ENCODE results near the gene GNG7.

The GNG7 gene

DNA sequence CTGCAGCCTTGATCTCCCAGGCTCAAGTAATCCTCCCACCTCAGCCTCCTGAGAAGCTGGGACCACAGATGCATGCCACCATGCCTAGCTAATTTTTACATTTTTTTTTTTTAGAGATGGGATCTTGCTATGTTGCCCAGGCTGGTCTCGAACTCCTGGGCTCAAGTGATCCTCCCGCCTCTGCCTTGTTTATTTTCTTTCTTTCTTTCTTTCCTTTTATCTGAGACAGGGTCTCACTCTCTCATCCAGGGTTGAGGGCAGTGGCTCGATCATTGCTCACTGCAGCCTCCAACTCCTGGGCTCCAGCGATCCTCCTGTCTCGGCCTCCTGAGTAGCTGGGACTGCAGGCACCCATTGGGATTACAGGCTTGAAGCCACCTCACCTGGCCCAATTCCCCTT lies 3.8 kb upstream of the GNG7 start:
- no peaks in the 10 kb centered on the region for H4K20me1 ChIP-seq (ENCODE audit: insufficient read depth, low read length)
- 0 out of 2 replicates have a peak, but pooled peaks cover 3% of the 10 kb centered on the region for H3K9me3 ChIP-seq (ENCODE audit: insufficient read depth, low read length)
- H2AFZ ChIP-seq (ENCODE audit: low read depth, low read length) = no peak overlapping the region
- H3K27ac ChIP-seq (ENCODE audit: low read length) = no peak overlapping the region
- H3K4me3 ChIP-seq (ENCODE audit: low read length) = no peak overlapping the region
- no peak overlapping the region for H3K4me2 ChIP-seq (ENCODE audit: low read length)
- peaks cover 12% of the 10 kb centered on the region for H3K4me1 ChIP-seq (ENCODE audit: low read length)
- H3K9ac ChIP-seq (ENCODE audit: low read length) = no peak overlapping the region
- H3K36me3 ChIP-seq (replicated peaks; ENCODE audit: low read depth, low read length) = no peaks in the 10 kb centered on the region
- TF ChIP-seq, protein P1, sequence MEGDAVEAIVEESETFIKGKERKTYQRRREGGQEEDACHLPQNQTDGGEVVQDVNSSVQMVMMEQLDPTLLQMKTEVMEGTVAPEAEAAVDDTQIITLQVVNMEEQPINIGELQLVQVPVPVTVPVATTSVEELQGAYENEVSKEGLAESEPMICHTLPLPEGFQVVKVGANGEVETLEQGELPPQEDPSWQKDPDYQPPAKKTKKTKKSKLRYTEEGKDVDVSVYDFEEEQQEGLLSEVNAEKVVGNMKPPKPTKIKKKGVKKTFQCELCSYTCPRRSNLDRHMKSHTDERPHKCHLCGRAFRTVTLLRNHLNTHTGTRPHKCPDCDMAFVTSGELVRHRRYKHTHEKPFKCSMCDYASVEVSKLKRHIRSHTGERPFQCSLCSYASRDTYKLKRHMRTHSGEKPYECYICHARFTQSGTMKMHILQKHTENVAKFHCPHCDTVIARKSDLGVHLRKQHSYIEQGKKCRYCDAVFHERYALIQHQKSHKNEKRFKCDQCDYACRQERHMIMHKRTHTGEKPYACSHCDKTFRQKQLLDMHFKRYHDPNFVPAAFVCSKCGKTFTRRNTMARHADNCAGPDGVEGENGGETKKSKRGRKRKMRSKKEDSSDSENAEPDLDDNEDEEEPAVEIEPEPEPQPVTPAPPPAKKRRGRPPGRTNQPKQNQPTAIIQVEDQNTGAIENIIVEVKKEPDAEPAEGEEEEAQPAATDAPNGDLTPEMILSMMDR (IDR thresholded peaks at IDR 0.05; ENCODE audit: low read depth, low read length) = no peak
- TF ChIP-seq EZH2phosphoT487 (IDR thresholded peaks at IDR 0.05; ENCODE audit: low read depth) = no peak
- peaks cover 10% of the 10 kb centered on the region for H3K27me3 ChIP-seq (ENCODE audit: low read depth, low read length)
- no peaks in the 10 kb centered on the region for H3K79me2 ChIP-seq (ENCODE audit: low read length)

DNA sequence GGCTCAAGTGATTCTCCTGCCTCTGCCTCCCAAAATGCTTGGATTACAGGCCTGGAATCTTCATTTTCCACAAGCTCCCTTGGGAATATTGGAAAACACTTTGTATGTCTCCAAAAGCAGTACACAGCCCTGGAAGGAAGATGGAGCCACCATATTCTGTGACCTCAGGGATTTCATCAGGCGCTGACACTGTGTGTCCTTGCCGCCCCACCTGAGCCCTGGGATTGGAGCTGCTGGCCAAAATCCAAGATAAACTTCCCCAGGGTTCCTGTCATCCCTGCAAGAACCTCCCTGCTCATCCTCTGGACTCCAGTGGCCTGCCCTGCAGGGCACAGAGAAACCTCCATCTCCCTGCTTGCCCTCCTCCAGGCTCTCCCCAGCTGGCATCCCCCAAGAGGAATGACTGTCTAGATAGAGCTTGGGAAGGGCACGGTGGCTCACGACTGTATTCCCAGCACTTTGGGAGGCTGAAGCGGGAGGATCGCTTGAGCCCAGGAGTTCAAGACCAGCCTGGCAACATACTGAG lies 1.3 kb upstream of the GNG7 start:
- Histone ChIP-seq H3K4me2 (ENCODE audit: low read length) (no peak overlapping the region), H3K36me3 (replicated peaks; ENCODE audit: low read depth, low read length) (no peaks in the 10 kb centered on the region), H3K79me2 (ENCODE audit: low read length) (no peaks in the 10 kb centered on the region), H4K20me1 (ENCODE audit: insufficient read depth, low read length) (no peaks in the 10 kb centered on the region), H3K4me3 (ENCODE audit: low read length) (no peak overlapping the region), H2AFZ (ENCODE audit: low read depth, low read length) (no peak overlapping the region), H3K9me3 (ENCODE audit: insufficient read depth, low read length) (0 out of 2 replicates have a peak, but pooled peaks cover 3% of the 10 kb centered on the region), H3K27ac (ENCODE audit: low read length) (no peak overlapping the region), H3K27me3 (ENCODE audit: low read depth, low read length) (peaks cover 13% of the 10 kb centered on the region; the same call in 1 of the 2 replicates), H3K4me1 (ENCODE audit: low read length) (peaks cover 15% of the 10 kb centered on the region), H3K9ac (ENCODE audit: low read length) (no peak overlapping the region)
- no peak for TF ChIP-seq EZH2phosphoT487 (IDR thresholded peaks at IDR 0.05; ENCODE audit: low read depth)
- TF ChIP-seq, protein P1 (IDR thresholded peaks at IDR 0.05; ENCODE audit: low read depth, low read length) = no peak

DNA sequence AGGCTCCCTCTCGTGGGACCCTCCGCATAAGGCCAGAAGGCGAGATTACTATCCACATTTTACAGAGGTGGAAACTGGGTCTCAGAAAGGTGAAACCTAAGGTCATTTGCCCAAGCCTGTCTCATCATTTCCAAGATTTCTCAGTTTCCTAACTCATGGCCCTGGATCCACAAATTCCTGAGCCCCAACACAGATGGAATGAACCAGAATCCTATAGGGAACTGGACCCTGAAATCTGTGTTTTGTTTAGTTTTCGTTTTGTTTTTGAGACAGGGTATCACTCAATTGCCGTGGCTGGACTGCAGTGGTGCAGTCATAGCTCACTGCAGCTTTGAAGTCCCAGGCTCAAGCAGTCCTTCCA lies 563 bp upstream of the GNG7 start:
- H3K4me3 ChIP-seq (ENCODE audit: low read length) = no peak overlapping the region
- peaks cover 13% of the 10 kb centered on the region; the same call in 1 of the 2 replicates for H3K27me3 ChIP-seq (ENCODE audit: low read depth, low read length)
- H3K9ac ChIP-seq (ENCODE audit: low read length) = no peak overlapping the region
- no peak overlapping the region for H2AFZ ChIP-seq (ENCODE audit: low read depth, low read length)
- H3K9me3 ChIP-seq (ENCODE audit: insufficient read depth, low read length) = no peaks in the 10 kb centered on the region
- no peaks in the 10 kb centered on the region for H4K20me1 ChIP-seq (ENCODE audit: insufficient read depth, low read length)
- H3K27ac ChIP-seq (ENCODE audit: low read length) = no peak overlapping the region
- no peak for TF ChIP-seq EZH2phosphoT487 (IDR thresholded peaks at IDR 0.05; ENCODE audit: low read depth)
- H3K4me2 ChIP-seq (ENCODE audit: low read length) = no peak overlapping the region
- H3K36me3 ChIP-seq (replicated peaks; ENCODE audit: low read depth, low read length) = no peaks in the 10 kb centered on the region
- no peaks in the 10 kb centered on the region for H3K79me2 ChIP-seq (ENCODE audit: low read length)
- peaks cover 22% of the 10 kb centered on the region for H3K4me1 ChIP-seq (ENCODE audit: low read length)

DNA sequence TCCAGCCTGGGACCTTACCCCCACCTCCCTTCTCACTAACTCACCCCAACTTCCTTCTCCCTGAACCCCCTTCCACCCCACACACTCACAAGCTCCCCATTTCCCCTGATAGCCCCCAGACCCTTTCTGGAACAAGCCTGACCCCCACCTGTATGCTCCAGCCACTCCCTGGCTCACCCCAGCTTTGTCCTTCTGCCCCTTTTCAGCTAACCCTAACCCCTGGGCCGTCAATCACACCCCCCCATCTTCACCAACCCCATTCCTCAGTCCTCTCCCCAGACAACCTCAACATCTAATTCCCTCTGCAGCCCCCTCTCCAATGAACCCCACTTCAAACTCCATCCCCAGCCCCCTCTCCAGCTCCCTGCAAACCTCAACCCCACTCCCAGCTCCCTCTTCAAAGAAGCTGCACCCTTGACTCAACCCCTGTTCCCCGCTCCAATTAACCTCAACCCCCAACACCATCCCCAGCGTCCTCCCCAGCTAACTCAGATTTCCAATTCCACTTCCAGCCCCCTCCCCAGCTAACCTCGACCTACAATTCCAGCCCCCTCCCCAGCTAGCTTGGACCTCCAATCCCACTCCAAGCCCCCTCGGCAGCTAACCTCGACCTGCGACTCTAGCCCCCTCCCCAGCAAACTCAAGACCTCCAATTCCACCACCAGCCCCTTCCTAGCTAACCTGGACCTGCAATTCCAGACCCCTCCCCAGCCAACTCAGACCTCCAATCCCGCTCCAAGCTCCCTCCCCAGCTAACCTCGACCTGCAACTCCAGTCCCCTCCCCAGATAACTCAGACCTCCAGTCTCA lies 929 bp downstream of the GNG7 start:
- Histone ChIP-seq H4K20me1 (ENCODE audit: insufficient read depth, low read length) (no peaks in the 10 kb centered on the region), H3K9me3 (ENCODE audit: insufficient read depth, low read length) (no peaks in the 10 kb centered on the region), H3K36me3 (replicated peaks; ENCODE audit: low read depth, low read length) (no peaks in the 10 kb centered on the region), H3K9ac (ENCODE audit: low read length) (no peak overlapping the region), H3K4me2 (ENCODE audit: low read length) (no peak overlapping the region), H3K27ac (ENCODE audit: low read length) (no peak overlapping the region), H3K79me2 (ENCODE audit: low read length) (no peaks in the 10 kb centered on the region), H3K4me3 (ENCODE audit: low read length) (no peak overlapping the region), H3K27me3 (ENCODE audit: low read depth, low read length) (peaks cover 13% of the 10 kb centered on the region; the same call in 1 of the 2 replicates), H3K4me1 (ENCODE audit: low read length) (peaks cover 22% of the 10 kb centered on the region), H2AFZ (ENCODE audit: low read depth, low read length) (no peak overlapping the region)
- no peak for TF ChIP-seq EZH2phosphoT487 (IDR thresholded peaks at IDR 0.05; ENCODE audit: low read depth)
- TF ChIP-seq, protein P1 (IDR thresholded peaks at IDR 0.05; ENCODE audit: low read depth, low read length) = no peak
